Measurements from ENCODE around the gene COX8A. TPM values are rescaled to one million over a fixed set of nuclear protein-coding genes. Genes with fewer than 3 reads are reported as not detected.

COX8A gene
- total and polyA plus RNA-seq, 10 of the 15 experiments (the other 5 are each of a cell fraction or from before 2014, with no cell fraction given), result 243 to 1,476 (median 522) TPM

DNA sequence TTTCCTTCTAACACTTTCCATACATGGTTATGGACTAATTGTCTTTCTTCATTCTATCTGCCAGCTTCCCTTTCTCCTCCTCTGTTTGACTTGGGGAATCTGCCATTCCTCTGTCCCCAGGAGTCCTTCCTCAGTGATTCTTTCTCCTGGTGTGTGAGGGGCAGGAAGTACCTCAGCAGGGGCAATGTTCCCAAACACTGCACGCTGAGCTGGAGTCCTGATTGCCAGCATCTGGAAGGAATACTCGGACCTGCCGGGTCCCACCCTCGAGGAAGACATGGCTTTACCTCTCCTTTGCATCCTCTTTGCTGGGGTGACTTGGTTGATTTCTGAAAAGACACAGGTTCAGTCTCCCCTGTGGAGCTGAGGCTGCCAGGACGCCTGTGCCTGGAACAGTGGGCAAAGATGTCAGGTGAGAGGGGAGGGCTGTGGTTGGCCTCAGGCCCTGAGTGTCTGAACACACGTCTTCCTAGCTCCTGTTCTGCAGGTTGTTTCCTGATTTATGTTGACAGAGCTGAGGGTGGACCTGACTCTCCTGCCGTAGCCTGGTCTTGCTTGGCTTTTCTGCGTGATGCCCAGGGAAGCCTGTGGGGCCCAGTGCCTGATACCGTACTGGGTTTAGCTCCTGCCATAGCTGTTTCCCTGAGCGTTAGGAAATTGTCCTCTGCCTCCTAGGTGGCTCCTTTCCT, 4.3 kb downstream of the COX8A start (continued):
- TF ChIP-seq, protein P1, sequence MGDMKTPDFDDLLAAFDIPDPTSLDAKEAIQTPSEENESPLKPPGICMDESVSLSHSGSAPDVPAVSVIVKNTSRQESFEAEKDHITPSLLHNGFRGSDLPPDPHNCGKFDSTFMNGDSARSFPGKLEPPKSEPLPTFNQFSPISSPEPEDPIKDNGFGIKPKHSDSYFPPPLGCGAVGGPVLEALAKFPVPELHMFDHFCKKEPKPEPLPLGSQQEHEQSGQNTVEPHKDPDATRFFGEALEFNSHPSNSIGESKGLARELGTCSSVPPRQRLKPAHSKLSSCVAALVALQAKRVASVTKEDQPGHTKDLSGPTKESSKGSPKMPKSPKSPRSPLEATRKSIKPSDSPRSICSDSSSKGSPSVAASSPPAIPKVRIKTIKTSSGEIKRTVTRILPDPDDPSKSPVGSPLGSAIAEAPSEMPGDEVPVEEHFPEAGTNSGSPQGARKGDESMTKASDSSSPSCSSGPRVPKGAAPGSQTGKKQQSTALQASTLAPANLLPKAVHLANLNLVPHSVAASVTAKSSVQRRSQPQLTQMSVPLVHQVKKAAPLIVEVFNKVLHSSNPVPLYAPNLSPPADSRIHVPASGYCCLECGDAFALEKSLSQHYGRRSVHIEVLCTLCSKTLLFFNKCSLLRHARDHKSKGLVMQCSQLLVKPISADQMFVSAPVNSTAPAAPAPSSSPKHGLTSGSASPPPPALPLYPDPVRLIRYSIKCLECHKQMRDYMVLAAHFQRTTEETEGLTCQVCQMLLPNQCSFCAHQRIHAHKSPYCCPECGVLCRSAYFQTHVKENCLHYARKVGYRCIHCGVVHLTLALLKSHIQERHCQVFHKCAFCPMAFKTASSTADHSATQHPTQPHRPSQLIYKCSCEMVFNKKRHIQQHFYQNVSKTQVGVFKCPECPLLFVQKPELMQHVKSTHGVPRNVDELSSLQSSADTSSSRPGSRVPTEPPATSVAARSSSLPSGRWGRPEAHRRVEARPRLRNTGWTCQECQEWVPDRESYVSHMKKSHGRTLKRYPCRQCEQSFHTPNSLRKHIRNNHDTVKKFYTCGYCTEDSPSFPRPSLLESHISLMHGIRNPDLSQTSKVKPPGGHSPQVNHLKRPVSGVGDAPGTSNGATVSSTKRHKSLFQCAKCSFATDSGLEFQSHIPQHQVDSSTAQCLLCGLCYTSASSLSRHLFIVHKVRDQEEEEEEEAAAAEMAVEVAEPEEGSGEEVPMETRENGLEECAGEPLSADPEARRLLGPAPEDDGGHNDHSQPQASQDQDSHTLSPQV (IDR thresholded peaks at IDR 0.05), result no peak
- TF ChIP-seq PAX8 (IDR thresholded peaks at IDR 0.05) (no peak), CBX3 (IDR thresholded peaks at IDR 0.05; ENCODE audit: borderline replicate concordance, low read depth) (no peak), EZH2 (IDR thresholded peaks at IDR 0.05; ENCODE audit: borderline replicate concordance, control insufficient read depth, low read depth, low read length) (no peak)

DNA sequence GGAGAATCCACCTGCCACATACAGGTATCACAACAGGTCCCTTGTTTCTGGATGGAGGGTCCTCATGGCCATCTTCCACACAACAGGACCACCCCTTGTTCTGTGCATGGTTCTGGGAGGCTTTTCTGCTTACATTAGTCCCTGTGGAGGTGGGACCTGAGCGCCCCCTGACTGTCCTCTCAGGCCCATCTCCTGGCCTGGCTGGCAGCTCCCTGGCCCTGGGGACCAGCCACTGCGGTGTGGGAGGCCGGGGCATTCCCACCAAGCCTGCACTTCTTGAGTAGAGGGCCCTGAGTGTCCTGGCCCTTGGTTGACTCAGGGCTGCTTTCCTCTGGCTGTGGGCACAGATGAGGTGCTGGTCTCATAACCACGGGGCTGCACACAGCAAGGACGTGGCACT, 5.0 kb downstream of the COX8A start:
- WGBS (ENCODE audit: insufficient coverage, insufficient replicate concordance, low lambda C conversion rate, missing lambda C conversion rate), result 93% methylated on average over 5 of the region's 5 CpGs
- H3K27me3 ChIP-seq (replicated peaks in 1 of 2; ENCODE audit: control insufficient read depth in 2 of 2, insufficient read depth in 2 of 2, low read length in 1 of 2), result no peaks in the 10 kb centered on the region
- H4K20me1 ChIP-seq (ENCODE audit: control insufficient read depth, insufficient read depth), result no peaks in the 10 kb centered on the region
- ChIA-PET CTCF (no interaction called here), SMC1A (ENCODE audit: uncharacterized antibody, unreplicated experiment) (no interaction called here), RAD21 (ENCODE audit: unreplicated experiment) (no interaction called here), POLR2A (interaction anchor here (0.7 kb wide), 1 partner anchor 27 kb away, joined by 5 read pairs; no protein-coding TSS in a partner anchor)
- TF ChIP-seq PAX8 (IDR thresholded peaks at IDR 0.05), result no peak
- TF ChIP-seq IRF4 (IDR thresholded peaks at IDR 0.05; ENCODE audit: low read depth, low read length), result no peak
- no peak for TF ChIP-seq ETV6 (conservative IDR thresholded peaks at IDR 0.05 in 1 of 2, IDR thresholded peaks at IDR 0.05 in 1 of 2; ENCODE audit: borderline replicate concordance in 1 of 2, low read depth in 1 of 2)
- TF ChIP-seq POLR2AphosphoS2 (IDR thresholded peaks at IDR 0.05; ENCODE audit: low read depth, low read length), result no peak
- in situ Hi-C loops (cut with MboI) (no loop called here), intact Hi-C loops (cut with micrococcal nuclease; ENCODE audit: unreplicated experiment) (no loop called here)
- no TSS peak for BruUV-seq (replicated peaks)
- ATAC-seq, result no peak
- no peaks in the 10 kb centered on the region for H3K9me3 ChIP-seq (replicated peaks; ENCODE audit: control insufficient read depth, insufficient read depth, low read length)
- no peak for DNase-seq (ENCODE audit: low read depth, low spot score)
- H3K4me2 ChIP-seq (ENCODE audit: control insufficient read depth, insufficient read depth), result no peak overlapping the region
- no peak overlapping the region for H3K27ac ChIP-seq (ENCODE audit: control insufficient read depth, insufficient read depth)
- peaks cover 5 to 10% of the 10 kb centered on the region in 2 experiments for H3K36me3 ChIP-seq (ENCODE audit: control insufficient read depth in 2 of 2, insufficient read depth in 2 of 2, low read length in 1 of 2)
- H3K9ac ChIP-seq (ENCODE audit: control insufficient read depth, insufficient read depth, low read length), result no peak overlapping the region
- no peak overlapping the region for H3K4me3 ChIP-seq
- peaks cover 12% of the 10 kb centered on the region for H3K4me1 ChIP-seq (ENCODE audit: control insufficient read depth, insufficient read depth, low read length)
- peaks cover 44% of the 10 kb centered on the region for H3K79me2 ChIP-seq (ENCODE audit: control insufficient read depth, insufficient read depth, low read length)
- H2AFZ ChIP-seq (ENCODE audit: control insufficient read depth, low read depth, low read length), result no peak overlapping the region
- FAIRE-seq, result no peak
